Activated CD4-positive, CD25-positive, alpha-beta regulatory T cell treated with anti-CD3 and anti-CD28 coated beads, Interleukin-2, amount 50 U/mL, for 72 hours (primary cell): Measurements from ENCODE around the gene HCRTR2.
"Not testable (repeated sequence)": the region's sequence is repeated elsewhere in the genome, so short reads cannot be mapped to it uniquely, and the experiment has no call there.

Source experiments
- DNase-seq: peaks from one replicate; pipeline ENCODE4 v3.0.0; 2021

The HCRTR2 gene

GRCh38 chr6:55174211-55175026, at the start of gene HCRTR2:
HCRTR2 (plus strand) TSS chr6:55174515; CDS start chr6:55174588, 73 bp downstream.
- no peak for DNase-seq

GRCh38 chr6:55130806-55131324, 43.5 kb upstream of the HCRTR2 start:
- no peak for DNase-seq

DNA sequence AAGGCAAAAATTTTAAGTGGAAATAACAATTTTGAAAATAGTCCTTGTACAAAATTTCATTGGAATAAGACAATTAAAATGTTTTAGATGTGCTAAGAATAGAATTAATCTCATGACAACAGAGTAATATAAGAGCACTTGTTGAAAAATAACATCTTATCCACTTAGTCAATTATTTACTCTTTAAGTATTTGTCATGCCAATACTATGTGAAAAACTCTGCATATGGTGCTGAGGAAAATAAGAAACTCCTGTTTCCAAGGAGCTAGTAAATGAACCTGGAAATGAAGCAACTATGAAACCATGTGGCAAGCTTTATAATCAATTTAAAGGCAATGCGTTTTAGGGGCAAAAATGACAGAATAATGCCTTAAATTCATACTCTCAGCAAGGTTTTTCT, 42.7 kb upstream of the HCRTR2 start:
- DNase-seq: no peak

DNA sequence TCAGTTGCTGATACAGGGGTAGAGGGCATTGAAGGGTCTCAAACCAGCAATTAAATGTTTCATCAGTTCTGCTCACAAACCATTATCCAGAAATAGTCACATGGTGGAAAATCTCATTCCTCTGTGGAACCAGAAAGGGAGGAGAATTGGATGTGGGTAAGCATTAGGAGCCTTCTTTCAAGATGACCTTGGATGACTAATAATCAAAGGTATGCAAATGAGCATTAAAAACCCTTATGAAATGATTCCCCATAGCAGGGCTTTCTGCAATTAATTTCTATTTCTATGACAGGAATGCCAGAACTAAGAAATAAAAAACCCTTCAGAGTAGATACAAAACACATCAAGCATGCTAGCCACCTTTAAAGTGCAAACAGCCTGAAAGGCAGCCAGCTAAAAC, 37.4 kb upstream of the HCRTR2 start:
- DNase-seq: no peak

- no peak for DNase-seq
These were observed 36.2 kb upstream of the HCRTR2 start for GRCh38 chr6:55137929-55138693.

- no peak for DNase-seq
These were observed 32.7 kb upstream of the HCRTR2 start for GRCh38 chr6:55141611-55142010.

DNA sequence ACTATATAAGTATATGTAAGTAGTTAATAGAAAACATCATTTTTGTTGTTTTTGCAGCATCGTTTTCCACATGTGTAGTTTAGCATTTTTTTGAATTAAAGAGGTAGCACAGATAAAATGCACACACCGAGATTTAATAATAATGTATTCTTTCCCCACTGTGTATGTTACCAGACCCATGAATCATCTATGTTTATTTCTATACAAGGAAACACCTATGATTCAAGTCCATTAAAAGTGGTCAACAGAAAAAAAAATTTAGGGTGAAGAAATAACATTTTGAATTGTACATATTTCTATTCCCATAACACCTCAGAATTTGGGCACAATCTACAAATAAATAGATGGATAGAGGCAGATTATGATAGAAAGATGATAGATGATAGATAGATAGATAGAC, 31.7 kb upstream of the HCRTR2 start:
- DNase-seq: no peak

- no peak for DNase-seq
These were observed 21.0 kb upstream of the HCRTR2 start for GRCh38 chr6:55153284-55153683.

GRCh38 chr6:55158784-55159183, 15.5 kb upstream of the HCRTR2 start:
- DNase-seq: not testable (repeated sequence)

DNA sequence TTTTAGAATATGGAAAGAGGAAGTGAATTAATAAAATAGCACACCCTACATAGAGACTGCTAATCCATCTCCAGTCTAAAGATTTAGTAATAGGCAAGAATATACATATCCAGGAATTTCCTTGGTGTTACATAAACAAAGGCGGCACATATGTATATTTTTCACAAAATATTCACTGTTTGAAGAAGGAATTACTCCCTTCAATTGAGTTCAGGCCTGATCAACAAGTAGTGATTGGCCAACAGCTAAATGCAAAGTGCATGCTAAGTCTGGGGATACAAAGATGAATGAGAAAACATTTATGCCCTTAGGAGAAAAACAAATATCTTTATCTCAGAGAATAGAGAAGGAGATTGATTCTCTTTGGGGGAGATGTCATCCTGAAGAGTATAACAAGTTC, 6.5 kb upstream of the HCRTR2 start:
- DNase-seq: no peak

- DNase-seq: no peak
These were observed 1.0 kb downstream of the HCRTR2 start for GRCh38 chr6:55175078-55176049.

DNA sequence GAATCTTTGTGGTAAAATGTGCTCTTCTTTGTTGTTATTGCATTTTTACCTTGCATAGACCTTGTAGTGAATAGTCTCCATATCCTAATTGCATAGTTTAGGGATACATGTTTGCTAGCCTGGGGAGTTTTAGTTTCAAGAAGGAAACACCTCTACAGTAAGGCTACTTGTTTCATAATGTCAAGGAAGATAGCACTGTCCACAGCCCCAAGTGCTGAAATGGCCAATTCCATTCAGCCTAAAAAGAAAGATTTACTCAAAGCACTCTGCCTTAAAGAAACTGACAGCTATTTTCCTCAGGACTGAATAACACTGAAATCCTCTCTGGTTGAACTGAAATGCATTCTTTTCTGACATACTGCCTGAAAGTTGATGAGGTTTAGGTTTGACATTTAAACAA, 2.6 kb downstream of the HCRTR2 start:
- no peak for DNase-seq

- DNase-seq: no peak
These were observed 5.9 kb downstream of the HCRTR2 start for GRCh38 chr6:55180258-55180657.

DNA sequence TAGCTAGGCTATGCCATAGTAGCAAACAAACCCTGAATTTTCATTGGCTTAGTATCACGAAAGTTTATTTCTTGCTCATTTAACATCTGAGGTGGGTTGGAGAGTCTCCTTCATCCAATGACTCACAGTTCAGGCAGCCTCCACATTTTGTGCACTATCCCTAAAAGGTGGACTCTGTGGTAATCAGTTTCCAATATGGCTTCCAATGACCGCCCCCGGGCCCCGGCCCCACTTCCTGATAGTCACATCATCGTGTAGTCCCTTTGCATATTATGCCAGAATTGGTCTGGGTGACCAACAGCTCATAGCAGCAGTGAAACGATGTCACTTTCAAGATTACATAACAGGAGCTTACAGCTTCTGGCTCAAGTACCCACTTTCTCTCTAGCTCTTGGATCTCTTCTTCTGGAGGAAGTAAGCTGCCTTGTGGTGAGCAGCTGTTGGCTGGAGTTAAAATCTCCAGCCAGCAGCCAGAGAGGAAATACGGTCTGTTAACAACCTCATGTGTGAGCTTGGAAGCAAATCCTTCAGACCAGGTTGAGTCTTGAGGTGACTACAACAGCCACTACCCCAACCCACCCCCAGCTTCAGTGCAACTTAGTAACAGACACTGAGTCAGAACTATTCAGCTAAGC, 7.8 kb downstream of the HCRTR2 start:
- DNase-seq: no peak

DNA sequence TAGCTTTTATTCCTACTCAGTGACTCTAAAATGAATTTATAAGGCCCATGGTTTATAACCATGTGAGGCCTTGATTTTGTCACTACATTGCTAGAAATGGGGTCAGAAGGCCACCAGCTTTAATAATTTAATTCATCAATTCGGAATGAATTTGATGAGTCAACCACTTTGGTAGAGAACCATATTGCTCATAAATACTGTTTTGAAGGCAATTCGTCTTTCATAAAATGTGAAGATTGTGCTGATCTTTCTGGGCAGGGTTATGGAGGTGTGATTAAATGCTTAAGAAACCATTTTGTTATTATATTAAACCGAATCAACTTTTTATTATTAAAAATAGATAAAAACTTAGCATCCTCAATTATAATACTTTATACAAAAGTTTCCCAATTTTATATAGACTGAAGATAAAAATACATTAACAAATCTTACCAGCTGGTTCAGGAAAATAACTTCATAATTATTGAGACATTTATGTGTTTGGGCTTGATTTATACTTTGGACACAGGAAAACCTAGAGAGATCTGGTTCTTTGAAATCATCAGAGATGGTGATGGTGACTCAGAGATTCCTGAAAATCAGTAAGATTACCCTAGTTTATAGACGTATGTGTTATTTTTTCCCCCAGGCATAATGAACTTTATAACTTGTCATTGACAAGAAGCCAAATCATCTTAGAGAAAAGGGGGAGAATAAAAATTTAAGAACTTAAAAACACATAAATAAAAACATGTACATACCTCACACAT, 10.6 kb downstream of the HCRTR2 start:
- no peak for DNase-seq

DNA sequence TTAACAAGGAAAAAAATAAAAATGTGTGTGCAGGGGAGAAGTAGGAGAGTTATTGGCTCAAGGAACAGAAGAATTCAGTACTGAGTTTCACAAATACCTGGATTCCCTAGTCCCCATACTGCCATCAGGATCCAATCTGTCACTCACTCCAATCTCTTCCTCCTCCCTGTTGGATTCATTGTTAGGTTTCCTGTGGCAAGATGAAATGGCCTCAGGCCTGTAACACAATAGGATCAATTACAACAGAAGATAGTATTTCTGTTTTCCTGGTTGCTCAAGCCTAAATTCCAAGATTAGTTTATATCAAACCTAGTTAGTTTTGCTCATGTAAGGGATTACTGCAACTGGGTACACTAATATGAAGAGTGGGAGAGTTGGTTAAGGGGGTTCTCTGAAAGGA, 24.4 kb downstream of the HCRTR2 start:
- no peak for DNase-seq

GRCh38 chr6:55199239-55199638, 24.9 kb downstream of the HCRTR2 start:
- DNase-seq: no peak

DNA sequence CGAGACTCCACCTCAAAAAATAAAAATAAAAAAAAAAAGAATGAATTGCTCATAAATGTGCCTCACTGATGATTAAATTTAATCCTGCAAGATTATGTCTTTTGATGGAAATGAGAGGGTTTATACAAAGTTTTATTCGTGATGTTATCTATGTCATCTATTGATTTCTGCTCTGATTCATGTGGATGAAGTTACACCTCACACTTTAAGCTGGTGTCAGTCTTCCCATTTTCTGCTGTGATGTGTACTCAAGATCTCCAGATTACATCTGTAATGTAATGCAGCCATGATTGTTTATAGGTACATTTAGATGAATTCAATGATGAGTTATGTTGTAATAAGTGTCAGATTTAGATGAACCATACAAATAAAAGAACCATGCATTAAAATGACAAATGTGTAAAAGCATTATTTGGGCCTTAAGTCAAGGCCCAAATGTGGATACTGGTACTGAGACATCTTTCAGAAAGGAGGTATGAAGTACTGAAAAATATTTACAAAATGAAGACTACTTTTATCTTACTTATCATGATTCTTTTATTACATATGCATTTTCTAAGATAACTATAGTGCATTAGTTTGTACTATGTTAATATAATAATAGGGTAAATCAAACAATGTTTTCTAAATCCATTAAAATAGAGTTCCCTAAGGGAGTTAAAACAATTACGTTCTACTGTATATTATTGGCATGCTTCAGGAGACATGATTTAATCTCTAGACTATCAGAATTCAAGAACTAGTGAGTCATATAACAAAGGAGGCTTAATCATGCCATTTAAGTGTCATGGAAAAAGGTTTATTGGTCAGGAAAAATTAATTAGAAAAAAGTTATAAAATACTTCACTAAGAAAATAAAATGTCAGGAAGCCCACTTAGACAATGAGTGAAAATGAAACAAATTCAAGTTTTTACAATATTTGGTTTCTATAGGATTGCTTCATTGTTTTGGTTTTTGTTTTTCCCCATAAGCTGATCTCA, 34.5 kb downstream of the HCRTR2 start:
- no peak for DNase-seq

DNA sequence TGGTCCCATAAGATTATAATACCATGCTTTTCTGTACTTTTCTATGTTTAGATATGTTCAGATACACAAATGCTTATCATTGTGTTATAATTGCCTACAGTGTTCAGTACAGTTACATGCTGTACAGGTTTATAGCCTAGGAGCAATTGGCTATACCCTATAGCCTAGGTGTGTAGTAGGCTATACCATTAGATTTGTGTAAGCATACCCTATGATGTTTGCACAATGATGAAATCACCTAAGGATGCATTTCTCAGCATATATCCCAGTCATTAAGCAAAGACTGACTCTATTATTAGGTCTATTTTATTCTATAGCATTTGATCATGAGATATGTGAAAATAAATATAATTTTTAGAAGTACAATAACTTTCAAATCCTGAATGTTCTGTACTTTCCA, 36.6 kb downstream of the HCRTR2 start:
- DNase-seq: no peak

- no peak for DNase-seq
These were observed 37.8 kb downstream of the HCRTR2 start for GRCh38 chr6:55212156-55212555.
